GM15510 (cell line): ENCODE data around the gene BMPER.

Experiments
- POLR2A ChIP-seq: IDR thresholded peaks from 3 replicates; pipeline ENCODE4 v1.6.1; 2011; ENCODE audit warnings: borderline replicate concordance; ENCODE audit not compliant: insufficient read length; ENCODE audit errors: extremely low read depth

BMPER gene

DNA sequence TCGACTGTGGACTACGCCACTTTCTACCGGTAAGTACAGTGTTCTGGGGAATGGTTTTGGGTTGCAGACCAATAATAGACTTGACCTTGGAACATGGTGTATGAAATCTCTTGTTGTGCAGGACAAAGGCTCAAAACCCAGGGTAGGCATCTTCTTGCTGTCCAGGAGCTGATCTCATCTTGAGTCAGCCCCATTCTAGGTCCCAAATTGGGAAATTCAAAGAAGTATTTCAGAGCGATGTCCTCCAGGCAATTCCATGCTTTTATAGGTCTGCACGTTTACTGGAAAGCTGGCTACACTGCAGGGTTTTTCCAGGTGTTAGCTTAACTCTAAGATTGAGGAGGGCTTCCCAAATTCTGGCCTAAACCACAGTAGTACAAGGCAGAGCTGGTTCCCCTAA, 180.7 kb downstream of the BMPER start:
- TF ChIP-seq POLR2A: no peak

- TF ChIP-seq POLR2A: no peak
These were observed 181.6 kb downstream of the BMPER start for GRCh38 chr7:34086981-34087380.

GRCh38 chr7:34087892-34088891, 182.9 kb downstream of the BMPER start:
- TF ChIP-seq POLR2A: no peak

- TF ChIP-seq POLR2A: no peak
These were observed 185.5 kb downstream of the BMPER start for GRCh38 chr7:34090816-34091215.

DNA sequence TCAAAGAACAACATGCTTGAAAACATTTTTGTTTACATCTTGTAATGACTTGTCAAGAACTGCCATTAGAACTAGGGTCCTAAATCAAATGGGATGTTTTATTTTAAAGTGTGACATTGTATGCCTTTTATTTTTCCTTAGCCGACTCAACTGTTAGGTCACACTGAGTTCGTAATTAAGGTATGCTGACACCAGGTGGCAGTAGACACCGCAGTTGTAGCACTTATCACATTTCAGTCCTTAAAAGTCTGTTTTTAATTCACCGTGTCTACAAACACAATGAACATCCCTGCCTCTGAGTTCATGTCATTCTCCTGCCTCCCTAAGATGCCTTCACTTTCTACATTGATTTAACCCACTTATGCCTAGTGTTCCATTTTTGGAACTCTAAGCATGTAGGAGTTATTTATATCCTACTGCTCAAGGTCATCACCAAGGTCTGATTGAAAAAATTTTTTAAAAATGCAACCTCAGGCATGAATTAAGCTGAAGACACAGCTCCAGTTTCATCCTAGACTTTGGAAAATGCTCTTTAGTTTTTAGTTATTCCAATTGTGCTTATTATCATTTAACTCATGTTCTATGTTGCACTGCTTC, 186.1 kb downstream of the BMPER start:
- no peak for TF ChIP-seq POLR2A

GRCh38 chr7:34093276-34093675, 187.9 kb downstream of the BMPER start:
- no peak for TF ChIP-seq POLR2A

DNA sequence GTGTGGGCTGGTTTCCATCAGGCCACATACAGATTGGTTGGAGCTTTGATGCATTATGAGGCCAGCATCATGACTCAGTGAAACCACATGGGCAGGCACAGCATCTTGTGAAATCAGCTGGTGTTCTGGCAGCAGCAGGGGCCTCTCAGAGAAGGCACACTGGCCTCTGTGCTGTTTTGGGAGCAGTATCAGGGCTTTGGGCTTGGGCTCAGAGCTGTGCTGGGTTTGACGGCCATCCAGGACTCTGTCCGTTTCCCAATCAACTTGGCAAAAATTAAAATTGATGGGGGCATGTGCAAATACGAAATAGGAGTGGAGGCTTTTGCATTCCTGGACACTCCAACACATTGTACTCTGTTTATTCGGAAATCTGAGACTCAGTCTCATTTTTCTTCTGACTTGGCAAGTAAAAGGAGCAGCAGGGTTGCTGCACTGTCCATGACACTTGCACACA, 190.9 kb downstream of the BMPER start:
- TF ChIP-seq POLR2A: no peak

- TF ChIP-seq POLR2A: no peak
These were observed 191.4 kb downstream of the BMPER start for GRCh38 chr7:34096777-34097176.

- no peak for TF ChIP-seq POLR2A
These were observed 195.3 kb downstream of the BMPER start for GRCh38 chr7:34100661-34101060.

GRCh38 chr7:34104115-34104514, 198.8 kb downstream of the BMPER start:
- TF ChIP-seq POLR2A: no peak

GRCh38 chr7:34104992-34105391, 199.7 kb downstream of the BMPER start:
- no peak for TF ChIP-seq POLR2A

DNA sequence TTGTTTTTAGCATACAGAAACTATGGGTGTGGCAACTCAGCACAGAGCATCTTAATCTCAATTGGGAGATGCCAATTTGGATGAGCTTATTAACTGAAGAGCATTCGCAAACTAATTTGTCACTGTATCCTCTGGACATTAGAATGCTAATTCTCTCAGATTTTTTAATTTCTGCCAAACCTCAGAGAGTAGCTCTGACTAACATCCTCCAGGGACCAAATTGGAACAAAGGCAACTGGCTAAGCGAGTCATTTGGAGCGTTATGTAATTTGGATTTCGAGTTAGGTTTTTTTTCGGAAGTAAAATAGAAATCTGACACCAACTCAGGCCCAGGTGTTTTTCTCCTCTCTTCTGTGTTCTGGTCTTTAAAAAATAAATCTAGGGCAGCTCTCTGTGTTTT, 201.9 kb downstream of the BMPER start:
- TF ChIP-seq POLR2A: no peak

GRCh38 chr7:34108165-34108564, 202.8 kb downstream of the BMPER start:
- no peak for TF ChIP-seq POLR2A

DNA sequence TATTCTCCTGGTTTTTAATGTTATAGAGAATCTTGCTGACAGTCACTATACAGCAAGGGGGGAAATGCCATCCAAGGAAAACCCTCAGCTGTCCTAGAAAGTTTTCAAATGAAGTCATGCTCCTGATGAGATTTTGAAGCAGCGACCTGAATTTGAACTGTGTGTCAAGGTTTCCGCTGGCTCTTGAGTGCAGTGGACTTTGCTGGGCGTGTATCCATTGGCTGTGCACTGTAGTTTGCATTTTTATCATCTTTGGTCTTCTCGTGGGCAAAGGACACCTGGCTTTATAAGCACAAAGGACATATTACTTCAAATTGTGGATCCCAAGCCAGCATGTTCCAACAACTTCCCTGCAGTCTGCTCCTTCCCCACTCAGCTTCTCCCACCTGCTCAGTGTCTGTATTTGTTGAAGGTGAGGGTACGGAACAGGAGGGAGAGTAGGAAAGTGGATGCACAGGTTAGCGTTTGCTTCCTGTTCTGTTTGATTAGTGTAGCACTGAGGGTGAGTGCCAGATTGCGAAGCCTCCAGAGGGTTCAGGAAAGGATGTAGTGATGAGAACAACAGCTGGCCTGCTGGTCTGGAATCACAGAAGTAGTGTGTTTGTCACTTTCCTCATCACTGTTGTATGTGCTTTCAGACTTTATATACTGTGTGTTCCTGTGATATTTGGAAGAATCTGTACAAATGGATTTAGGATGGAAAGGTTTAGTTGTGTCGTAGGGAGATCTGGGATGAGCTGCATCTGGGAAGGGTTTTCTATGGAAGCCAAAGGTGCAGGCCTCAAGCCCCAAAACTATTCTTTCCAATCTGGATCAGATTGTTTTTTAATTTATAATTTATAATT, 204.8 kb downstream of the BMPER start:
- no peak for TF ChIP-seq POLR2A

- no peak for TF ChIP-seq POLR2A
These were observed 205.7 kb downstream of the BMPER start for GRCh38 chr7:34111031-34111430.
